Activated CD4-positive, alpha-beta T cell treated with anti-CD3 and anti-CD28 coated beads, Interleukin-2, amount 50 U/mL, for 48 hours (primary cell): ENCODE data around the gene UBXN2A.

Experiments used
- DNase-seq, 2 experiments: peaks; one replicate each; pipeline ENCODE4 v3.0.0-alpha.2; 2020

Gene UBXN2A

GRCh38 chr2:23939987-23940717, at the start of gene UBXN2A:
Gene UBXN2A (plus strand): TSS chr2:23940463. CDS start chr2:23958315, 17,852 bp downstream.
- peak; percentile 75 to 76 for DNase-seq

- DNase-seq = no peak
Observed at GRCh38 chr2:23900133-23900532, 40.1 kb upstream of the UBXN2A start.

GRCh38 chr2:23900541-23901322, 39.5 kb upstream of the UBXN2A start:
- DNase-seq = no peak

GRCh38 chr2:23901966-23902846, 38.1 kb upstream of the UBXN2A start:
- no peak for DNase-seq

- DNase-seq = no peak
Observed at GRCh38 chr2:23903034-23903433, 37.2 kb upstream of the UBXN2A start.

- DNase-seq = no peak
Observed at GRCh38 chr2:23904215-23904614, 36.0 kb upstream of the UBXN2A start.

GRCh38 chr2:23904692-23905091, 35.6 kb upstream of the UBXN2A start:
- DNase-seq = no peak

- no peak for DNase-seq
Observed at GRCh38 chr2:23905155-23905554, 35.1 kb upstream of the UBXN2A start.

- no peak for DNase-seq
Observed at GRCh38 chr2:23912054-23912453, 28.2 kb upstream of the UBXN2A start.

- no peak for DNase-seq
Observed at GRCh38 chr2:23915327-23915726, 24.9 kb upstream of the UBXN2A start.

GRCh38 chr2:23916727-23917405, 23.4 kb upstream of the UBXN2A start:
- DNase-seq = no peak

GRCh38 chr2:23918837-23919489, 21.3 kb upstream of the UBXN2A start:
- DNase-seq = no peak

GRCh38 chr2:23924589-23925359, 15.5 kb upstream of the UBXN2A start:
- no peak for DNase-seq

GRCh38 chr2:23925702-23926289, 14.5 kb upstream of the UBXN2A start:
- DNase-seq = peak; percentile 54 to 70

- DNase-seq = peak in 1 of 2 experiments; percentile 37
Observed at GRCh38 chr2:23926290-23926749, 13.9 kb upstream of the UBXN2A start.

GRCh38 chr2:23926750-23927571, 13.3 kb upstream of the UBXN2A start, which contains the start of gene ATAD2B:
Gene ATAD2B (minus strand): TSS chr2:23927123. CDS start chr2:23926770, 353 bp downstream.
- DNase-seq = peak; percentile 89 to 92

GRCh38 chr2:23934259-23934658, 6.0 kb upstream of the UBXN2A start:
- no peak for DNase-seq

- DNase-seq = peak; percentile 42 to 60
Observed at GRCh38 chr2:23940718-23941620, 706 bp downstream of the UBXN2A start.
